Activated CD4-positive, CD25-positive, alpha-beta regulatory T cell (primary cell): Measurements from ENCODE around the gene SIGLEC14.
"Not testable (repeated sequence)": the region's sequence is repeated elsewhere in the genome, so short reads cannot be mapped to it uniquely, and the experiment has no call there.

Experiments
- DNase-seq, 4 experiments: peaks; one replicate each; lab custom pipeline; 2025; lab: John Stamatoyannopoulos, UW

SIGLEC14 gene, protein sequence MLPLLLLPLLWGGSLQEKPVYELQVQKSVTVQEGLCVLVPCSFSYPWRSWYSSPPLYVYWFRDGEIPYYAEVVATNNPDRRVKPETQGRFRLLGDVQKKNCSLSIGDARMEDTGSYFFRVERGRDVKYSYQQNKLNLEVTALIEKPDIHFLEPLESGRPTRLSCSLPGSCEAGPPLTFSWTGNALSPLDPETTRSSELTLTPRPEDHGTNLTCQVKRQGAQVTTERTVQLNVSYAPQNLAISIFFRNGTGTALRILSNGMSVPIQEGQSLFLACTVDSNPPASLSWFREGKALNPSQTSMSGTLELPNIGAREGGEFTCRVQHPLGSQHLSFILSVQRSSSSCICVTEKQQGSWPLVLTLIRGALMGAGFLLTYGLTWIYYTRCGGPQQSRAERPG

DNA sequence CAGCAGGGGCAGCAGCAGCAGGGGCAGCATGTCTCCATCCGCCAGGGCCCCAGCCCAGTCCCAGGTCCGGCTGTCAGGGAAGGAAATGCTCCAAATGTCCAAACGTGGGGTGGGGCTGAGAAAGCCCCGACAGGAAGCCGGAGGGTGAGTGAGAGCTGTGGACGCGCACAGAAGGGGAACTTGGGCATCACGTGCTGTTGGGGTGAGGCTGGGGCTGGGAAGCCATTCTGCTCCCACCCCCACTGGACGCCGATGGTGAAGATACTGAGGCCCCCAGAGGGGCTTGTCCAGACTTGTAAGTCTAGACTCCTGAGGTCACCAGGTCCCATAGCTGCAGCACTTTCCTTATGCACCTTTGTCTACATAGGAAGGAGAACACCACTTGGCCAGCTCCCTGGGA, at the start of gene SIGLEC14:
TSS of gene SIGLEC14 (minus strand) at position 96 of the 400 bp plus-strand sequence. CDS start at position 30, 66 bp downstream.
- not testable (repeated sequence) for DNase-seq

DNA sequence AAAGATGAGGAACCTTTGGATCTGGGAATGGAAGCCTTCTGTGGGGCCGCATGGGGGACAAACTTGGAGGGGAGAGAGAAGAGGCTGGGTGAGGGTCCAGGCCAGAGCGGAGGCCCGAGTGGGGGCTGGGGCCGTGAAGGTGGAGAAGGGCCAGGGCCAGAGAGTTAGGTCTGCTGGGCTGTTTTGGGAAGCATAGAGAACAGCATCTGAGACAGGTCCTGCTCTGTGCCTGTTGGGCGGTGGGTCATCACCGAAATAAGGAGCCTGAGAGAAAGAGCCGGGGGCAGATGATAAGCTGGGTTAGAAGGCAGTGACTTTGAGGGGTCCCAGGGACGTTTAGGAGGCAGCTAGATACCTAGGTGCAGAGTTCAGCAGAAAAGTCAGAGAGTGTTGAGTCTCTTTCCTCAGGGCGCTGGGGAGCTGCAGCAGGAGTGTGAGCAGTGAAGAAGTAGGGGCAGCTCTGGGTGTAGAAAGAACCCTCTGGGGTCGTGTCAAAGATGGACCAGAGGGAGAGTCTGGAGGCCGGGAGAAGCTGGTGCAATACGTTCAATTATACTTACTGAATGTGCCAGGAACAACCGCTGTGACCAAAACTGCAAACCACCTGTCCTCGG, 49.2 kb upstream of the SIGLEC14 start:
- DNase-seq, result no peak

DNA sequence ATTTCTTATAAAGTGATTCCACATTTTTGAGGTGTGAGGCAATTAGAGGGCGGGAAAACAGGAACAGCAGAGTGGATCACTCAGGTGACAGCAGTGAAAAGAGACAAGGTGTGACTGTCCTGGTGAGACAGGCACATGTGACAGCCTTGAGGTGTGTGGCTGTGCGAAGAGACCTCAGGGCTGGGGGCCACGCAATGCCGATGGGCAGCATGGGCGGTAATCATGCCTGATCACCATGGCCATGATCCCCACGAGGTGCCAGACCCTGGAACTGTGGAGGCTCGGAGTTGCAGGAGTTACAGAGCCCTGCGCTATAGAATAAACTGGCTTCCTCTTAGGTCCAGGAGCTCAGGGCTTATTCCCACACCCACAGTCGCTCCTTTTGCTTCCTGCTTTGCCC, 48.5 kb upstream of the SIGLEC14 start:
- no peak for DNase-seq

DNA sequence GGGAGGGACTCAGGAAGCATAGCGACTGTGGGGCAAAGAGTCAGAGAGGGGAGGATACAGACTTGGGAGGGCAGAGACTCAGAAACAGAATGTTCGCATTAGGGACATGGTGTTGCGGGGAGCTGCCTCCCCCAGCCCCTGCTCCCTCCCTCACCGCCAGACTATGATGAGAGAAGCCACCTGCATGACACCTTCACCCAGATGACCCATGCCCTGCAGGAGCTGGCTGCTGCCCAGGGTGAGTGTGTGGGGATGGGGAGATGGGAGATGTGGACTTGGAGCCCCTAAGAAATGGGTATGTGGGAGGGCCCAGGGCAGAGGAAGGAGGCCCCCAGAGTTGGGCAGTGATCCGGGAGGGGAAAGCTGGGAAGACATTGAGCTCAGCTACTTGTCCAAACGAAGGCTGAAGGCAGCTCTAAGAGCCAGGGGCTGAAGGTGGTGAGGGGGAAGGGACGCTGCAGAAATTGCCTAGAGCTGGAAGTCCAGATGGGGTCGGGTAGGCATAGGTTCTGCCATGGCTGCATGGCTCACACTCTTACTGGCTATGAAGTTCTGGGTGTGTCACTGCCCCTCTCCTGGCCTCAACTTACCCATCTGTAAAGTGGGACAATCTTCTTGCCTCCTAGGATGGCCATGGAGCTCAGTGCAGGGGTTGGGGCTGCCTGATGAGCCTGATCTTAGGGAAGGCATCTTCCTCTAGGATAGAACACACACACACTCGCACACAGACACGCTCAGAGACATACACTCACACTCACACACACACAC, 47.9 kb upstream of the SIGLEC14 start:
- DNase-seq, result no peak

DNA sequence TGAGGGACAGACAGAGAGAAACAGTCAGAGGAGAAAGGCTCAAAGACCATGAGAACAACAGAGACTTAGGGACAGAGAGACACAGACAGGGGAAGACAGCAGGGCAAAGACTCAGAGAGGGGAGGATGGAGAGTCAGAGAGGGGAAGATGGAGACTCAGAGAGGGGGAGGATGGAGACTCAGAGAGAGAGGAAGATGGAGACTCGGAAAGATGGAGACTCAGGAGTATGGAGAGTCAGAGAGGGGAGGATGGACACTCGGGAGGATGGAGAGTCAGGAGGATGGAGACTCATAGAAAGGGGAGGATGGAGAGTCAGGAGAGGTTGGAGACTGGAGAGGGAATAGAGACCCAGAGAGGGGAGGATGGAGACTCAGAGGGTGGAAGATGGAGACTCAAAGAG, 47.2 kb upstream of the SIGLEC14 start:
- no peak for DNase-seq

DNA sequence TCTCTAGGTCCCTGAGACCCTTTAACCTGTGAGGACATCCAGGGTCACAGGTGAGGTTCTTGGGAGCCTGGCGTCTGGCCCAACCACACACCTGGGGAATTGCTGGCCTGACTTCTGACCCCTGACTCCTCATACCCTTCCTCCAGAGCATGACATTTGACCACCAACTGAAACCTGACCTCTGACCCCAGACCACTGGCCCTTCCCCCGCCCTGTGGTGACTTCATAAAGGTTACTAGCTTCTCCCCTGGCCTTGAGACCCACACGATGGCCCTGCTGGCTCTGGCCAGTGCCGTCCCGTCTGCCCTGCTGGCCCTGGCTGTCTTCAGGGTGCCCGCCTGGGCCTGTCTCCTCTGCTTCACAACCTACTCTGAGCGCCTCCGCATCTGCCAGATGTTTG, 46.6 kb upstream of the SIGLEC14 start, which contains the start of gene SPACA6:
TSS of gene SPACA6 (plus strand) at position 71 of the 400 bp plus-strand sequence. CDS start at position 268, 197 bp downstream.
- DNase-seq, result no peak

DNA sequence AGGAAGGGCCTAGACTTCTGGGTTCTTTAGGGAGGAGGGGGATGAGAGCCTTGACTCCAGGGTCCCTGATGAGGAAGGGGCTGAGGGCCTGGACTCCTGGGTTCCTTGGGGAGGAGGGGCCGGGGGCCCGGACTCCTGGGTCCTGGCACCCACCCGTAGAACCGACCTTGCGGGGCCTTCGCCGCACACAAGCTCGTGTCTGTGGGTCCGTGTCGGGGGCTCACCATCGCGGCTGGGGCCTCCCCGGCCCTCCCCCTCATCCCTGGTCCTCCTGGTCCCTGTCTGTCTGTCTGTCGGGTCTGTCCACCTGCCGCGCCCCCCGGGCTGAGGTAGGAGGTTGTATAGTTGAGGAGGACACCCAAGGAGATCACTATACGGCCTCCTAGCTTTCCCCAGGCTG, 45.8 kb upstream of the SIGLEC14 start:
- no peak for DNase-seq

DNA sequence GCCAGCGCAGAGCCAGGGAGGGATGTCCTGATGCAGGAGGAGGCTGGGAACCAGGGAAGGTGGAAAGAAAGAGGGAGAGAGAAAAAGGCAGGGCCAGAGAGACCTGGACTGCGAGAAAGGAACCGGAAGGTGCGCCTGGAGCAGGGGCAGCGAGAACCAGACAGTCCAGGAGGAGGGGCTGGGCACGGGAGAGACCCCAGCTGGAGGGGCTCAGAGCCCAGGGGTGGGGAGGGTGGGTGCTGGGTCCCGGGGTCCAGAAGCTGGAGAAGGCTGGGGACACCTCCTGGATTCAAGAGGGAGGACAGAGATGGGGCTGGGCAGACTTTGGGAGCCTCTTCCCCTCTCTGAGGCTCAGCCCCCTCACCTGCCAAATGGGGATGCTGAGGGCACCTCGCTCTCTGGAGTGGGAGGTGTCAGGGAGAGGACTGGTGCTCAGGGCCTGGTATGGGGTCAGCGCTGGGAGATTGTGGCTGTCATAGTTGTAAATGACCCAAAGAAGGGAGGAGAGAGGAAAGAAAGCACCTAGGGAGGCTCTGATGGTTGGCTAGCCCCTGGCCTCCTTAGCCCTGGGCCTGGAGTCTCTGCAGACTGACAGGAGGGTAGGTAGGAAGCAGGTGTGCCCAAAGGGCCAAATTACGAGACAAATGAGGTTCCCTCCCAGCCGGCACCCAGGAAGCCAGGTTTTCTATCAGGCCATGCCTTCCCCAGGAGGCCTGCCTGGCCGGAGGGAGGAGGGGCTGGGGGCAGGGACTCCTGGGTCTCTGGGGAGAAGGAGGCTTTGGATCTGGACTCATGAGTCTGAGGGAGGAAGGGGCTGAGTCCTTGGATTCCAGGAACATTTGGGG, 45.2 kb upstream of the SIGLEC14 start:
- no peak for DNase-seq

DNA sequence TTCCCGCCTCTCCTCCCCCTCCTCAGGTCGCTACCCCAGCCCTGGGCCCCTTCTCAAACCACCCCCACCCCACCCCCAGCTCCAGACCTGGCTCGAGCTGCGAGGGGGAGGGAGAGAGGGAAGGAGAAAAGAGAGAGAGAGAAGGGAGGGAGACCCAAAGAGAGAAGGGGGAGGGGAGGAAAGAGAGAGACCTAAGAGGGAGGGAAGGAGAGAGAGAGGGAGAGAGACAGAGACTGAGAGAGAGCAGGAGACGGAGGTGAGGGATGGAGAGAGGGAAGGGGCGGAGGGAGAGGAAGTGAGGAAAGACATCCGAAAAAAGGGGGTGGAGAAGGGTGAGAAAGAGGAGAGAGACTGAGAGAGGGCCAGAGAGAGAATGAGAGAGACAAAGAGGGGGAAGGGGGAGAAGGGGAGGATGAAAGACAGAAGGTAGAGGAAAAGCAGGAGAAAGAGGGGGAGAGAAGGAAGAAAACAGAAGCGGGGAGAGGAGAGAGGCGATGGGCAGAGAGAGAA, 44.5 kb upstream of the SIGLEC14 start:
- DNase-seq, result no peak

DNA sequence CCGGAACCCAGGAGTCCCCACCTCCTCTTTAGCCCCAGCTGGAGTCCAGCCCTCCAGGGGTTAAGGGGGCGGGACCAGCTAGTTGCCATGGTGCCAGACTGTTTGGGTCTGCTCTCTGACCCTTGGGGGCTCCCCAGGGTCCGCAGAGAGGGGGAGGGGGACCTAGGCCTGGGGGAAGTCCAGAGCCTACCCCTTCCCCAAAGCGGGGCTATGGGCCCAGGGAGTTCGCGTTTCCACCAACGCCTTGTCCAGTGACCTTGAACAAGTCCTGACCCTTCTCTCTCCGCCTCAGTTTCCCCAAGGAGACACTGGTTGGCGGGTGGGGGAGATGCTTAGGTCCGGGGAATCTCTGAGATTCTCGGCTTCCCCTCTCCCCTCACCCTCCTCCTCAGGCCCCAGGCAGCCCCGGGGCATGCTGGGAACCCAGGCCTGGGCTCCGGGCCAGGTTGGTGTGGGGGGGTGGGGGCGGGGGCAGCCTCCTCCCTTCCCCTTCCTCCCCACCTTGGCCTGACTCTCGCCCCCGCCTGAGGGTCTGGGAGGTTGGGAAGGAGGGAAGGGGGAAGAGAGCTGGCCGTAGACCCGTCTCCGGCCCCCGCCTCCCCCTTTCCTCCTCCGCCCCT, 43.9 kb upstream of the SIGLEC14 start:
- no peak for DNase-seq

DNA sequence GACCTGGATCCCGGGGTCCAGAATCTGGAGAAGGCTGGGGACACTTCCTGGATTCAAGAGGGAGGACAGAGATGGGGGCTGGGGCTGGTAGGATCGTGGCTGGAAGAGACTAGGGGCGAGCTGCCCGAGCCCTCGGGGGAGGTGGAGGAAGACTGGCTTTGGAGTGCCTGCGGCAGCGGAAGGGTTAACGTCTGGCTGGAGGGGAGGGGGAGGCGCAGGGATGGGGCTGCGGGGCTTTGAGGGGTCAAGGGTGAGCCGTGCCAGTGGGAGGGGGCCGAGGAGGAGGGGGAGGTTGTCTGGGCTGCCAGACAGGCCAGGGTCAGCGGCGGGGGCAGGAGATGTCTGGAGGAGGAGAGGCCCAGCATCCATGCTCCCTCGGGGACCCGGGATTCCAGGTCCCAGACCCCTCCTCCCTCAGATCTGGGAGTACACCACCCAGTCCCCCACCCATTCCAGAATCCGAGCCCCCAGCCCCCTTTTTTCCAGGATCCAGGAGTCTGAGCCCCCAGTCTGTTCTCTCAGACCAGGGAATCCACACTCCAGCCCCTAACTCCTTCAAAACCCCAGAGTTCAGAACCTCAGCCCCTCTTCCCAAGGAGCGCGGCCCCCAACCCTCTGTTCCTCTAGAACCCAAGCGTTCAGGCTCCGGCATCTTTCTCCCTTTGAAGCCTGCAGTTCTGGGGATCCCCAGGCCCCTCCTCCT, 43.3 kb upstream of the SIGLEC14 start:
- DNase-seq, result no peak

DNA sequence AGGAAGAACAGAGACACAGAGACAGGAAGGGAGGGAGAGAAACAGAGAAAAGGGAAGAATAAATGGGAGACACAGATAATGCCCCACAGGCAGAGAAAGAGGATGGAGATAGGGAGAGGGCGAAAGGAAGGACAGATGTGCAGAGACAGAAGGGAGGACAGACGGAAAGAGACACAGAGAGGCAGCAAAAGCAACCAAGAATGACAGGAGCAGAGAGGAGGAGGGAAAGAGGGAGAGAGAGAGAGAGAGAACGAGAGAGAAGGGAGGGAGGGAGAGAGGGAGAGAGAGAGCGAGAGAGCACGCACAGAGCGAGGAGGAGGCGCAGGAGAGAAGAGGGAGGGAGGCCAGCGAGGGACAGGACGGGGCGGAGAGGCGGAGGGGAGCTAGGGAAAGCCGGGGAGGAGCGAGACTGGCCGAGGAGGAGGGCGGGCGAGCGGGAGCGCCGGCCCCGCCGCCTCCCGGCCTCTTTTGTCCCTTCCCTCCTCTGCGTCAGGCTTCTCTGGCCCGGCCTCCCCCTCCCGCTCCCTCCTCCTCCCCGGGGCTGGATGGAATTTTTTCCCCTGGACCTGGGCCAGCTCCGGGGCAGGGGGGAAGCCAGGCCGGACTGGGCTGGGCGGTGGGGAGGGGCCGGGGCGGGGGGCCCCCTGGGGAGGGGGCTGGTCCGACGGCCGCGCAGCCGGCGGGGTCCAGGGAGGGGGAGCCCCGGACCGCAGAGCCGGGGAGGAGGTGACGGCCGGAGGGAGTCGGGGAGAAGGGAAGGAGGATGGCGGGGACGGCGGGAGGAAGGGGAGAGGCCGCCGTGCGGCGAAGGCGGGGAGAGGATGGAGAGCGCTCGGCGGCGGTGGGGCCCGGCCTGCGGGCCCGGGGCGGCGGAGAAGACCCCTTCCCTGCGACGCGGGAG, 42.3 kb upstream of the SIGLEC14 start:
- no peak for DNase-seq

DNA sequence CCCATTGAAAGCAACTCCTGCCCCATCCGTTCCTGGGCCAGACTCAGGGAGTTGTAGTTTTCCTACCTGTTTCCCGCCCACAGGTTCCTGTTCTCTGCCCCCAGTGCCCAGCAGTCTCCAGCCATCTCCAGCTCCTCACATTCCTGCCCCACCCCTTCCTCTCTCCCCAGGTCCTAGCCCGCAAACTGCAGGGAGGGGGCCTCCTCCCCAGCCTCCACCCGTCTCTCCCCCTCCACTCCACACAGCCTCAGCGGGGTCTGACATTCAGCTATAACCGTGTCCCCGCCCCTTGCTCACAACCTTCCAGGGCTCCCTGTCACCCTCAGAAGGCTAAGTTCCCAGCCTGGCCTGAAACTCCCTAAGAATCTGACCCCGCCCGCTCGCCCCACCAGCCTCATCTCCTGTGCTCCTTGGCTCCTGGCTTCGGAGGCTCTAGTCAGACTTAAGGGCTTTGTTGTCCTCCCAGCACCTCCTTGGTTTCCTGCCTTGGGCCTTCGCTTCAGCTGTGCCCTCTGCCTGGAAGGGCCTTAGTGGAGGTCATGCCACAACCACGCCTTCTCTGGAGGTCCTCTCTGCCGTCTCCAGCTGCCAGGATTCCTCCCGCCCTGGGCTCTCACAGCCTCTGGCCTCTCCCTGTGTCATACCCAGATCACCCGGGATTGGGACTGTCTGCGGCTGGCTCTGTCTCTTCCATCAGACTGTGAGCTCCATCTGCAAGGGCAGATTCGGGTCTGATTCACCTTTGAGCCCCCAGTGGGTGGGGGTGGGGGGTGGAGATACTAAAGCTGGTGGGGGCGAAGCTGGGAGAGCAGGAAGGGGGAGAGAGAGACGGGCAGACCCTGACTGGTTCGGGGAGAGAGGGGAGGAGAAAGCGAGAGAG, 41.4 kb upstream of the SIGLEC14 start:
- DNase-seq, result no peak

DNA sequence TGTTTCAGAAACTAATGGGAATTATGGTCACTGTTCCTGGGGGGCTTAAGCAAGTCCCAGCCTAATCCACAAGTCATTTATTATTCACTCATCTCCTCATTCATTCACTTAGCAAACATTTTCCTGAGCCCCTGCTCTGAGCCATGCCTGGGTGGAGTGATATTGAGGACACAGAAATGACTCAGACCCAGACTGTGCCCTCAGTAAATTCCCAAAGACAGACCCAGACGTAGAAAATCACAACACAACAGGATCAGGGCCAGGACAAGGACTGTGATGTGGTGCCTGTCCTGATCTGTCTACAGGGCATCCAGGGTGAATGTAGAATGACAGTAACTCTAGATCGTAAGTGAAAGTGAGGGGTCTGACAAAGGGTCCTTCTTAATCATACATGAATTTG, 39.5 kb upstream of the SIGLEC14 start:
- DNase-seq, result no peak

DNA sequence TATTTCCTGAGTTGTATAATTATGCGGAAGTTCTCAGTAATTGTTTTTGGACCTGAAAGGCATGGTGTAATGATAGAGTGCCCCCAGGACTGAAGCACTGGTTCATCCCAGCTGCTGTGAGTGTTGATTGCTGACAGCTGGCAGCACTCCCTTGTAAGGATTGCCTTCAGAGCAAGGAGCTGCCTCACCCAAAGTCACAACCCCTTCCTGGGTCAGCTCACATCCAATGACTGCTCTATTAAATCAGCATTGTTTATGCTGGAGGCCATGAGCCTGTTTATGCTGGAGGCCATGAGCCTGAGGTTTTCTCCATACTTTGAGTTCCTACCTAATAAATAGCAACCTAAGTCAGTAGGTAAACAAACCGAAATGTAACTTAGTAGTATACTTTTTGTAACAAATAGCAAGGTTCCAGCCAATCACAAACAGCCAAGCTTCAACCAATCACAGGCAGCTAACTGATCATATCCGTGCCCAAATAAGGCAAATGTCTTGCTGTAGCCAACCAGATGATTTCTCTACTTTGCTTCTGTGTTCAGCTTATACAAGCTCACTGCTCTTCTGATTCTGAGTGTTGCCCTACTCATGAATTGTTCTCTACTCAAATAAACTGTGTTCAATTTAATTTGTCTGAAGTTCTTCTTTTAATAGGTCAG, 34.8 kb upstream of the SIGLEC14 start:
- DNase-seq, result no peak

DNA sequence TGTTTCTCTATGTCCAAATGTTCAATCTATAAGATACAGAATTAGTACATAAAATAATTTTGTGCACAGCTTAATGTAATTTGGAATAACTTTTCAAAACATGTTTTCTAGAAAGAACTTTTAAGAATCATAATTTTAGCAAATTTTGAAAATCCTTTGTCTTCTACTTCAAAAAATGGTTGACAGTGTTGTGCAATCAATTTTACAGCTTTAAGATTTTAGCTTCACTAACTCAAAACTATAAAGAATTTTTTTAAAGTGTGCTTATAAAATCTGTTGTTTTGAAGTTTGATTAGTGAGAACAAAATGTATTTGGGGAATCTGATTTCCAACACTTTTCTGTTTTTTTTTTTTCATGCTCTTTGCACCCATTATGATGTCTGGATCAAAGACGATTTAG, 33.8 kb upstream of the SIGLEC14 start:
- no peak for DNase-seq

DNA sequence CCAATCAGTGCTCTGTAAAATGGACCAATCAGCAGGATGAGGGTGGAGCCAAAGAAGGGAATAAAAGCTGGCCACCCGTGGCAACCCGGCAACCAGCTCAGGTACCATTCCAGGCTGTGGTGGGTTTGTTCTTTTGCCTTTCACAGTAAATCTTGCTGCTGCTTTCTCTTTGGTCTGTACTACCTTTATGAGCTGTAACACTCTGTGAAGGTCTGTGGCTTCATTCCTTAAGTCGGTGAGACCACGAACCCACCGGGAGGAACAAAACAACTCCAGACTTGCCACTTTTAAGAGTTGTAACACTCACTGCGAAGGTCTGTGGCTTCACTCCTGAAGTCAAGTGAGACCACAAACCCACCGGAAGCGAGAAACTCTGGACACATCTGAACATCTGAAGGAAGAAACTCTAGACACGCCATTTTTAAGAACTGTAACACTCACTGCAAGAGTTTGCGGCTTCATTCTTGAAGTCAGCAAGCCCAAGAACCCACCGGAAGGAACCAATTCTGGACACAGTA, 30.0 kb upstream of the SIGLEC14 start:
- DNase-seq, result no peak
